ENCODE data around the gene ACAN. TPM values are rescaled to one million over a fixed set of nuclear protein-coding genes. Genes with fewer than 3 reads are reported as not detected.

Gene ACAN
- total RNA-seq, 2 experiments from 2014 or later = not detected

DNA sequence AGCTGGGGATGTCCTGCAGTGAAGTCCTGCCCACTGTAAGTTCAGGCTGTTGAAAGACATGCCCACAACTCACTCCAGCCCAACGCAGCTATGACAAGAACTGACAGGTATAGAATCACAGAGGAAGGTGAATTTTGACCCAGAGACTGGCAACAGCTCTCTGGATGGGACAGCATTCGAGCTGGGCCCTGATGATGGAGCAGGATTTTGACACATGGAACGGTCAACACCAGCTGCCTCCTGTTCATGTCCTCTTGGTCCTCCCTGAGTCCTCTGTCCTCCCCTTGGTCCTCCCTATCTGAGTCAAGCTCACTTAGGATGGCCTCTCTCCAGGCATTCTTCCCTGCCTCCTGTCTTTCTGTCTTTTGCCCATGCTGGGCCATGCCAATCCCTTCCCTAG is 15.2 kb upstream of the ACAN start:
- Mint-ChIP-seq H3K27me3 (ENCODE audit: low read depth) (peaks cover 23% of the 10 kb centered on the region), H3K27ac (no peak overlapping the region), H3K4me1 (ENCODE audit: low read depth) (no peaks in the 10 kb centered on the region), H3K4me3 (no peak overlapping the region), H3K36me3 (ENCODE audit: low read depth) (no peaks in the 10 kb centered on the region), H3K9me3 (ENCODE audit: insufficient read depth) (no peaks in the 10 kb centered on the region)
- ATAC-seq = no peak
- ChIA-PET POLR2A (no interaction called here), CTCF (no interaction called here)
- DNase-seq = no peak

DNA sequence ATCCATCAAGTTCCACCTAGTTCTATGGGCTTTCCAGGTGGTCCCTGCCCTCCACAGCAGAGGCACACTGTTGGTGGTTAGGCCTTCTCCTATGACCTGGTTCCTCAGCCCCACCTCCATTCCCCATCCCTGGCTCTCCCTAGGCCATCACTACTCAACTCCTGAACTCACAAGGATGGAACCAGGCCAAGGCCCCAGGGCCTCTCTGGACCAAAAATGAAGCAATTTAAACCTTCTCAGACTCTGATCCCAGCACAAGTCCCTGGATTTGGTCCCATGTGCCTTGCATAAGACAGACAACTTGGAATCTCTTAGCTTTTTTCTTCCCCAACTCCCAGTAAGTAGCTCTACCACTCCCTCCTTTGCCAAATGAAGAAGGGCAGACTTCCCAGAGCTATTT is 14.4 kb upstream of the ACAN start:
- CTCF ChIA-PET = no interaction called here
- Mint-ChIP-seq H3K4me1 (ENCODE audit: low read depth) (no peaks in the 10 kb centered on the region), H3K27ac (no peak overlapping the region), H3K36me3 (ENCODE audit: low read depth) (no peaks in the 10 kb centered on the region), H3K27me3 (ENCODE audit: low read depth) (peaks cover 30% of the 10 kb centered on the region), H3K9me3 (ENCODE audit: insufficient read depth) (no peaks in the 10 kb centered on the region), H3K4me3 (no peak overlapping the region)
- DNase-seq = no peak
- POLR2A ChIA-PET = no interaction called here
- ATAC-seq = no peak

GRCh38 chr15:88790486-88790885 is 12.8 kb upstream of the ACAN start:
- DNase-seq (no peak), ATAC-seq (no peak)
- Mint-ChIP-seq H3K27me3 (ENCODE audit: low read depth) (peaks cover 36% of the 10 kb centered on the region), H3K4me1 (ENCODE audit: low read depth) (no peaks in the 10 kb centered on the region), H3K36me3 (ENCODE audit: low read depth) (no peaks in the 10 kb centered on the region), H3K9me3 (ENCODE audit: insufficient read depth) (no peaks in the 10 kb centered on the region), H3K4me3 (no peak overlapping the region), H3K27ac (no peak overlapping the region)
- ChIA-PET POLR2A (no interaction called here), CTCF (no interaction called here)

GRCh38 chr15:88791637-88792036 is 11.6 kb upstream of the ACAN start:
- H3K9me3 Mint-ChIP-seq (ENCODE audit: insufficient read depth) = no peaks in the 10 kb centered on the region
- DNase-seq (no peak), ATAC-seq (no peak)
- H3K27ac Mint-ChIP-seq = no peak overlapping the region
- no peaks in the 10 kb centered on the region for H3K36me3 Mint-ChIP-seq (ENCODE audit: low read depth)
- peaks cover 39% of the 10 kb centered on the region for H3K27me3 Mint-ChIP-seq (ENCODE audit: low read depth)
- POLR2A ChIA-PET = no interaction called here
- CTCF ChIA-PET = no interaction called here
- no peaks in the 10 kb centered on the region for H3K4me1 Mint-ChIP-seq (ENCODE audit: low read depth)
- no peak overlapping the region for H3K4me3 Mint-ChIP-seq

DNA sequence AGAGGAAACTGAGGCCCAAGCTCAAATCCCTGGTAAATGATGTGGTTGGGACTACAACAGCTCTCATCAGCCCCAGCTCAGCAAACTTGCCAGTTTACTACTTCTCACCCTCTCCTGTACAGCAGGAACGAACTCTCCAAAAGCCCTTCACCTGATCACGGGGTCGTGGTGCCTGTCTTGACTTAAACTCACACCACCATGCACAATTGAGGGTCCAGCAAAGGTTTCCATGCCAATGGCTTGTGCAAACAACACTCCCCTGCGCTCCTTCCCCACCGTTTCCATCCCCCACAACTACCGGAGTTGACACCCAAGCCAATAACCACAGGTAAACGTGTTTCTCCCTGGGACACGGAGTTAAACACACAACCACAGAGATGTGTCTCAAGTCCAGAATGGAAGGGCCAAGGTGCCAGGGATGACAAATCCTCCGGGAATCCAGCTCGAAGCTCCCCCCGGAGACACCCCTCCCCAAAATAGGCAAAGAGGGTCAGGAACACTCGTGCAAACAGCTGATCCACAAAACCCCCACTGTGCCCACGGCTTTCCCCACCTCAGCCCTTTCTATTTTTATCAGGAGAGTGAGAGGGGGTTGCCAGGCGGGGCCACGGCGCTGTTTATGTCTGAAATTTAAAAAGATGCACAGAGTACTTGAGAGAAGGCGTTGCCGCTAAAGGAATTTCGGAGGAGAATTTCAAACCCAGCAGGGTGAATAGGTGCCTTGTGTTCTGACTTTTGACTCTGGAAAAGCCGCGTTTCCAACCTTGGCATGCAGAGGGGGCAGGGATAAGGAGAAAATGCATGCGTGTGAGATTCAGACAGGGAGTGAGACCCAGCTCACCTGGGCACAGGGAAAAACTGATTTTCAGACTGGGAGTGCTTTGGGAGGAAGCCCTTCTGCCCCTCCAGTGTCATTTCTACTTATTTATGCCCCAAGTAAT is 10.6 kb upstream of the ACAN start:
- H3K27ac Mint-ChIP-seq = no peak overlapping the region
- no peaks in the 10 kb centered on the region for H3K9me3 Mint-ChIP-seq (ENCODE audit: insufficient read depth)
- no peaks in the 10 kb centered on the region for H3K36me3 Mint-ChIP-seq (ENCODE audit: low read depth)
- H3K4me1 Mint-ChIP-seq (ENCODE audit: low read depth) = no peaks in the 10 kb centered on the region
- H3K4me3 Mint-ChIP-seq = no peak overlapping the region
- POLR2A ChIA-PET = no interaction called here
- CTCF ChIA-PET = no interaction called here
- H3K27me3 Mint-ChIP-seq (ENCODE audit: low read depth) = peaks cover 47% of the 10 kb centered on the region
- ATAC-seq (no peak), DNase-seq (no peak)

DNA sequence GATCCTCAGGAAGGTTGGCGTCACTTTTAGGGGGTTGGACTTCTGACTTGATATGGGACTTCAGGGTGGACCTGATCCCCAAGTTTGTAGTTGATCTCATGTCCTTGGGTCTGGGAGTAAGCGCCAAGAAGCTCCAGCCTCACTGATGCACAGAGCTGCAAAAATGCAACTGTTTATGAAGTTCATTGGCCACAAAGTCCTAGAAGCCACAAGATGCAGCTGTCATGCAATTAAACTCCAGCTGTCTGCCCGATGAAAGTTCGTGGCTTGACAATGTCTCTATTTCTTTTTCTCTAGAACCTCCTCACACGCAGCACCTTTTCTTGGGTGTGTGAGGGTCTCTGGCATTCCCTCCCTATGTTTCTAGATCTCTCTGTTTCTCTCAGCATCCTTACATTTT is 9.2 kb upstream of the ACAN start:
- Mint-ChIP-seq H3K4me1 (ENCODE audit: low read depth) (no peaks in the 10 kb centered on the region), H3K4me3 (no peak overlapping the region), H3K9me3 (ENCODE audit: insufficient read depth) (no peaks in the 10 kb centered on the region), H3K27me3 (ENCODE audit: low read depth) (peaks cover 59% of the 10 kb centered on the region), H3K36me3 (ENCODE audit: low read depth) (no peaks in the 10 kb centered on the region), H3K27ac (no peak overlapping the region)
- no peak for ATAC-seq
- ChIA-PET CTCF (no interaction called here), POLR2A (no interaction called here)
- DNase-seq = no peak

DNA sequence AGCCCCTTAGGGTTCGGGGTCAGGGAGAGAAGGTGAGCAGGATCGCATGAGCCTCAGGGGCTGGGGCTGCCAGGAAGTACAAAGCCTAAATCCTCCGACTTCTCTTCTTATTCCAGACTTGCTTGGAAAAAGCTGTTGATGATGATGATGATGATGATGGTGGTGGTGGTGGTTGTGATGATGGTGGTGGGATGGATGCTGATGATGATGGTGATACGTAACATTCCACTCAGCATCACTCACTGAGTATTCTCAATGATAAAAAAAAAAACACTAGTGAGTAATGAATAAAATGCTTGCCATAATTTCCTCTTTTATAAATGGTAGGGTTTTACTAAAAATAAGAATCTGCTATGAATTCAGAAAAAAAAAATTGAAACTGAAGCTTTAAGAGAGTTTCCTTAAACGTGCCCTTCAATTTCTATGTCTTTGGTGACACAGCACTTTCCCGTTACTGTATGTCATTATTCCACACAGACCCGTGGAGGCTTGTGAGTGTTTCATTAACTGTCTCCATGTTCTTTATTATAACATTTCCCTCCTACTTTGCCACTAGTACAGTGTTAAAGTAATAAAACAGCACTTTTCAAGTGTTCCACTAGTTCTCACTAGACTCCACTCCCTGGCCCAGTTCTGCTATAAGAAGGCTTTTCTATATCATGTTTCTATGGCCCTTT is 5.4 kb upstream of the ACAN start:
- Mint-ChIP-seq H3K9me3 (ENCODE audit: insufficient read depth) (no peaks in the 10 kb centered on the region), H3K27ac (no peak overlapping the region), H3K27me3 (ENCODE audit: low read depth) (peaks cover 67% of the 10 kb centered on the region), H3K4me1 (ENCODE audit: low read depth) (peaks cover 7% of the 10 kb centered on the region), H3K36me3 (ENCODE audit: low read depth) (no peaks in the 10 kb centered on the region), H3K4me3 (no peak overlapping the region)
- ChIA-PET POLR2A (interaction anchor here (0.6 kb wide), 1 partner anchor 149 kb away, joined by 3 read pairs; no protein-coding TSS in a partner anchor), CTCF (no interaction called here)
- DNase-seq (no peak), ATAC-seq (no peak)

GRCh38 chr15:88799341-88799740 is 3.9 kb upstream of the ACAN start:
- Mint-ChIP-seq H3K27me3 (ENCODE audit: low read depth) (peaks cover 61% of the 10 kb centered on the region), H3K9me3 (ENCODE audit: insufficient read depth) (no peaks in the 10 kb centered on the region), H3K27ac (no peak overlapping the region), H3K4me3 (no peak overlapping the region), H3K36me3 (ENCODE audit: low read depth) (no peaks in the 10 kb centered on the region), H3K4me1 (ENCODE audit: low read depth) (peaks cover 9% of the 10 kb centered on the region)
- no peak for ATAC-seq
- CTCF ChIA-PET = no interaction called here
- no peak for DNase-seq
- POLR2A ChIA-PET = no interaction called here

GRCh38 chr15:88800026-88800425 is 3.2 kb upstream of the ACAN start:
- ChIA-PET POLR2A (no interaction called here), CTCF (interaction anchor here (1.4 kb wide), 1 partner anchor 176 kb away, joined by 5 read pairs; no protein-coding TSS in a partner anchor)
- Mint-ChIP-seq H3K4me3 (no peak overlapping the region), H3K9me3 (ENCODE audit: insufficient read depth) (no peaks in the 10 kb centered on the region), H3K36me3 (ENCODE audit: low read depth) (no peaks in the 10 kb centered on the region), H3K27me3 (ENCODE audit: low read depth) (peaks cover 64% of the 10 kb centered on the region), H3K27ac (no peak overlapping the region), H3K4me1 (ENCODE audit: low read depth) (peaks cover 9% of the 10 kb centered on the region)
- DNase-seq (no peak), ATAC-seq (no peak)

- Mint-ChIP-seq H3K36me3 (ENCODE audit: low read depth) (no peaks in the 10 kb centered on the region), H3K27me3 (ENCODE audit: low read depth) (peaks cover 68% of the 10 kb centered on the region), H3K4me1 (ENCODE audit: low read depth) (peaks cover 9% of the 10 kb centered on the region), H3K9me3 (ENCODE audit: insufficient read depth) (no peaks in the 10 kb centered on the region), H3K27ac (no peak overlapping the region), H3K4me3 (no peak overlapping the region)
- ATAC-seq = no peak
- POLR2A ChIA-PET = no interaction called here
- no peak for DNase-seq
- CTCF ChIA-PET = interaction anchor here (1.4 kb wide), 1 partner anchor 176 kb away, joined by 5 read pairs; no protein-coding TSS in a partner anchor
These were observed 2.5 kb upstream of the ACAN start for GRCh38 chr15:88800738-88801137.

DNA sequence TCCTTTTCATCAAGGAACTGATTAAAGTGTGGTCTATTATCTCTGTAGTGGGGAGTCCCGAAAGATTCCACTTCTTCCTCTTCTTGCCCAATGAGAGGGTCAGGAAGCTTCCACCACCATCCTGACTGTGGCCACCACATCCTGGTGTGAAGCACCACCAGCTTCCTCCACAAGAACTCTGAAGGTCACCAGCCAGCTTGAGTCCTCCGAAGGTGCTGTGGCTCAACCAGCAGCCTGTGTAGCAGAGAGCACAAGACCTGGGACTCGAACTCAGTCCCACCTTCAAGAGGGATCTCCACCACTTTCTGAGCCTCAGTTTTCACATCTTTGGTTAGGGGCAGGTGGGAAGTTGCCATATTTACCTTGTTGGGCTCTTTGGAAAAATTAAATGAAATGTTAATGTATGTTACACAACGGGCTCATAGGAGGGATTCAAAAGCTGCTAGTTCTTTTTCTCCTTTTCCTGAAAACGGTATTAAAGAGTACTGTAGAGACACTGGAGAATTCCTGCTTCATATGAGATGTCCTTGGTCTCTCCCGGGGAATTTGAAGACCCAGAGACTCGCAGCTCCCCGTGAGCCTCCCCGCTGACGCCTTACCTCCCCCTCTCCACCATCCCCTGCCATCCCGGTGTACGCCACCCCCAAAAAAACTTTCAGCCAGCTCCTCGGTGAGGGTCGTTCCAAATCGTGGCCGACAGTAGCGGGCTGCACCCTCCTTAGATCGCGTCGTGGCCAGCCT is 816 bp upstream of the ACAN start:
- CTCF ChIA-PET = interaction anchor here (1.2 kb wide), 1 partner anchor 178 kb away, joined by 4 read pairs; no protein-coding TSS in a partner anchor
- no peaks in the 10 kb centered on the region for H3K9me3 Mint-ChIP-seq (ENCODE audit: insufficient read depth)
- DNase-seq = no peak
- peak overlapping the region; percentile 13 for H3K4me3 Mint-ChIP-seq
- no peak for ATAC-seq
- peaks cover 9% of the 10 kb centered on the region for H3K4me1 Mint-ChIP-seq (ENCODE audit: low read depth)
- H3K27me3 Mint-ChIP-seq (ENCODE audit: low read depth) = peaks cover 56% of the 10 kb centered on the region
- H3K27ac Mint-ChIP-seq = no peak overlapping the region
- no peaks in the 10 kb centered on the region for H3K36me3 Mint-ChIP-seq (ENCODE audit: low read depth)
- POLR2A ChIA-PET = no interaction called here

DNA sequence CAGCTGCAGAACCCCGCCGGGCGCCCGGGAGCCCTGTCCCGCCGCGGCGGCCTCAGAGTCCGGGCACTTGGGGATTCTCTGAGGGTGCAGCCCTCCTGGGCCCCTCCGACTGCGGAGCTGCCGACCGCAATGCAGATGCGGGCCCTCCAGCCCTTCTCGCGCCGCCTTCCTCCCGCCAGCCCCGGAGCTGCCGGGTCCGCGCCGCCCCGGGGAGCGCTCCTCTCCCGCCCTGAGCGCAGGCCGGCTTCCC is 320 bp upstream of the ACAN start:
- H3K27me3 Mint-ChIP-seq (ENCODE audit: low read depth) = peaks cover 53% of the 10 kb centered on the region
- ATAC-seq = no peak

More for the DNA sequence above, 320 bp upstream of the ACAN start:
- Mint-ChIP-seq H3K4me1 (ENCODE audit: low read depth) (peaks cover 9% of the 10 kb centered on the region), H3K36me3 (ENCODE audit: low read depth) (no peaks in the 10 kb centered on the region), H3K4me3 (no peak overlapping the region), H3K9me3 (ENCODE audit: insufficient read depth) (no peaks in the 10 kb centered on the region), H3K27ac (no peak overlapping the region)
- no peak for DNase-seq
- ChIA-PET POLR2A (no interaction called here), CTCF (interaction anchor here (1.2 kb wide), 1 partner anchor 178 kb away, joined by 4 read pairs; no protein-coding TSS in a partner anchor)

Data from activated CD8-positive, alpha-beta T cell treated with anti-CD3 and anti-CD28 coated beads, Interleukin-2, amount 10 ng/mL, durations not matched to agents 7 days and 5 days (primary cell).